ENCODE measurements around the gene CTAGE4.
"Not testable (repeated sequence)": the region's sequence is repeated elsewhere in the genome, so short reads cannot be mapped to it uniquely, and the experiment has no call there.

Gene CTAGE4

GRCh38 chr7:144183166-144183565, at the start of gene CTAGE4:
CTAGE4 (plus strand) TSS chr7:144183466; CDS start chr7:144183504, 38 bp downstream.
- DNase-seq = not testable (repeated sequence)

- DNase-seq = no peak
These were observed 49.1 kb upstream of the CTAGE4 start for GRCh38 chr7:144134116-144134515.

GRCh38 chr7:144137501-144137900, 45.8 kb upstream of the CTAGE4 start:
- DNase-seq = no peak

GRCh38 chr7:144142187-144142586, 41.1 kb upstream of the CTAGE4 start:
- DNase-seq = no peak

- no peak for DNase-seq
These were observed 38.8 kb upstream of the CTAGE4 start for GRCh38 chr7:144144426-144144825.

GRCh38 chr7:144148224-144148827, 34.9 kb upstream of the CTAGE4 start:
- no peak for DNase-seq

- no peak for DNase-seq
These were observed 24.4 kb upstream of the CTAGE4 start for GRCh38 chr7:144158861-144159260.

- DNase-seq = no peak
These were observed 18.5 kb upstream of the CTAGE4 start for GRCh38 chr7:144164784-144165183.

GRCh38 chr7:144171594-144172350, 11.5 kb upstream of the CTAGE4 start:
- DNase-seq = not testable (repeated sequence)

GRCh38 chr7:144174613-144175012, 8.7 kb upstream of the CTAGE4 start:
- no peak for DNase-seq

GRCh38 chr7:144178380-144179164, 4.7 kb upstream of the CTAGE4 start:
- peak; percentile 29 to 32 for DNase-seq

- not testable (repeated sequence) for DNase-seq
These were observed 4.1 kb upstream of the CTAGE4 start for GRCh38 chr7:144179165-144179479.

- DNase-seq = not testable (repeated sequence)
These were observed 4.6 kb downstream of the CTAGE4 start for GRCh38 chr7:144187848-144188247.

- not testable (repeated sequence) for DNase-seq
These were observed 5.4 kb downstream of the CTAGE4 start for GRCh38 chr7:144188578-144189171.

GRCh38 chr7:144193782-144194181, 10.5 kb downstream of the CTAGE4 start:
- not testable (repeated sequence) for DNase-seq

GRCh38 chr7:144194453-144194852, 11.2 kb downstream of the CTAGE4 start:
- not testable (repeated sequence) for DNase-seq

- DNase-seq = not testable (repeated sequence)
These were observed 12.1 kb downstream of the CTAGE4 start, which contains the start of gene ARHGEF35 for GRCh38 chr7:144195212-144195872. ARHGEF35 (minus strand) TSS chr7:144195833; CDS start chr7:144188383, 7,450 bp downstream.

- DNase-seq = not testable (repeated sequence)
These were observed 15.7 kb downstream of the CTAGE4 start for GRCh38 chr7:144198934-144199333.

GRCh38 chr7:144201978-144202377, 18.7 kb downstream of the CTAGE4 start:
- DNase-seq = not testable (repeated sequence)

- DNase-seq = not testable (repeated sequence)
These were observed 19.8 kb downstream of the CTAGE4 start for GRCh38 chr7:144203086-144203485.

GRCh38 chr7:144205306-144205705, 22.0 kb downstream of the CTAGE4 start:
- DNase-seq = not testable (repeated sequence)

- not testable (repeated sequence) for DNase-seq
These were observed 33.9 kb downstream of the CTAGE4 start for GRCh38 chr7:144217200-144217599.
